Fibroblast of skin of left biceps (primary cell): Measurements from ENCODE around the gene SPNS2.

ENCODE experiments used
- DNase-seq, 2 experiments: peaks; one replicate each; pipeline ENCODE4 v3.0.0-alpha.2; 2013; ENCODE audit warnings: low read depth in 2 of 2

The SPNS2 gene

DNA sequence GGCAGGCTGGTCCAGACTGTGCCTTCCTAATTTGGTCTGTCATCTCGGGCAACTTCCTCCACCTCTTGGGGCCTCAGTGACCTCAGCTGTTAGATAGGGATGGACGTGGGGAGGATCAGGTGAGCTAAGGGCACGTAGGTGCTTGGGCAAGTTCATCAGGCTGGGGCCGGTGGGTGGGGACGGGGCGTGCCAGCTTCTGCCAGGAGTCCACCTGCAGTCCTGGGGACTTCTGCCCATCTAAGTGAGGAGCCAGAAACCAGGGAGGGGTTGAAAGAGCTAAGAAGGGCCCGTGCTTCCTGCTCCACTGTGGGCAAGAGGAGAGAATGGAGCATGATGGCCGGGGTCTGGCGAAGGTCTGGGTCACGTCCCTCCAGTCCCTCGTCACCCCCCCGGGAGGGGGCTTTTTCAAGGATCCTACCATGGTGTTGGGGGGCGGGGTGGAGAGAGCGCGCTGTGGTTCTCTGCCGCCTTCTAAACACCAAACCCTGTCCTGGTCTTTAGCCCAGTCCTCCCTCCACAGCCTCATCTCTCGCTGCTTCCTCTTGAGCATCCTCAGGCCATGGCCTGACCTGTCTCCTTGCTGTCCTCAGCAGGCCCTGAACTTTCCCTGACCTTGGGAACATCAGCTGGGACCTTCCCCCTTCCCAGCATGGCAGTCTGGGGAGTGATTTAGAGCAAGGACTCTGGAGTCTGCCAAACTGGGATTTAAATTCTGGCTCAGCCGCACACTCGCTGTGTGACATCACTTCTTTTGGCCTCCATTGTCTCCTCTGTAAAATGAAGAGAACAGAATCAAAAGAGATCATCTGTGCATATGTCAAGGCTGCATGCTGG lies 21.6 kb downstream of the SPNS2 start:
- DNase-seq, result no peak

GRCh38 chr17:4520894-4521600 lies 22.4 kb downstream of the SPNS2 start:
- DNase-seq, result peak in 1 of 2 experiments; percentile 8

- DNase-seq, result no peak
Observed at GRCh38 chr17:4522661-4523060, 24.0 kb downstream of the SPNS2 start.

- no peak for DNase-seq
Observed at GRCh38 chr17:4523946-4524345, 25.3 kb downstream of the SPNS2 start.

- DNase-seq, result no peak
Observed at GRCh38 chr17:4525691-4526397, 27.2 kb downstream of the SPNS2 start.

- DNase-seq, result no peak
Observed at GRCh38 chr17:4527134-4527533, 28.5 kb downstream of the SPNS2 start.

DNA sequence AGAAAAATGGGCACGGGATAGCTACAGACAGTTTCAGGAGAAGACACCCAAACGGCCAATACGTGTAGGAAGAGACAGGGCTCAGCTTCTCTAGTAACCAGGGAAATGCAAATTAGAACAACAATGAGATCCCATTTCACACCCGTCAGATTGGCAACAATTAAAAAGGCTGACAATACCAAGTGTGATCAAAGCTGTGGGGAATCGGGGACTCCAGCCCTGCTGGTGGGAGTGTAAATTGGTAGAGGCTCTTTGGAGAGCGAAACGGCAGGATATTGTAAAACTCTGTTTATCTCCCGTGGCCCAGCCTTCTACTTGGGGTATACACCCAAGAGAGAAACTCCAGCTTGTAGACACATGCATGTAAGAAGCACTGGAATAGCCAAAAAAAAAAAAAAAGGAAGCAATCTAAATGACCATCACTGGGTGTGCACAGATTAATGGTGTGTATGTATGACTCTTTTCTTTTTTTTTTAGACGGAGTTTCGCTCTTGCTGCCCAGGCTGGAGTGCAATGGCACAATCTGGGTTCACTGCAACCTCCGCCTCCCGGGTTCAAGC lies 29.0 kb downstream of the SPNS2 start:
- no peak for DNase-seq

GRCh38 chr17:4529533-4530152 lies 31.0 kb downstream of the SPNS2 start:
- DNase-seq, result no peak

- DNase-seq, result no peak
Observed at GRCh38 chr17:4530799-4531730, 32.4 kb downstream of the SPNS2 start.

- no peak for DNase-seq
Observed at GRCh38 chr17:4531988-4532736, 33.5 kb downstream of the SPNS2 start.

DNA sequence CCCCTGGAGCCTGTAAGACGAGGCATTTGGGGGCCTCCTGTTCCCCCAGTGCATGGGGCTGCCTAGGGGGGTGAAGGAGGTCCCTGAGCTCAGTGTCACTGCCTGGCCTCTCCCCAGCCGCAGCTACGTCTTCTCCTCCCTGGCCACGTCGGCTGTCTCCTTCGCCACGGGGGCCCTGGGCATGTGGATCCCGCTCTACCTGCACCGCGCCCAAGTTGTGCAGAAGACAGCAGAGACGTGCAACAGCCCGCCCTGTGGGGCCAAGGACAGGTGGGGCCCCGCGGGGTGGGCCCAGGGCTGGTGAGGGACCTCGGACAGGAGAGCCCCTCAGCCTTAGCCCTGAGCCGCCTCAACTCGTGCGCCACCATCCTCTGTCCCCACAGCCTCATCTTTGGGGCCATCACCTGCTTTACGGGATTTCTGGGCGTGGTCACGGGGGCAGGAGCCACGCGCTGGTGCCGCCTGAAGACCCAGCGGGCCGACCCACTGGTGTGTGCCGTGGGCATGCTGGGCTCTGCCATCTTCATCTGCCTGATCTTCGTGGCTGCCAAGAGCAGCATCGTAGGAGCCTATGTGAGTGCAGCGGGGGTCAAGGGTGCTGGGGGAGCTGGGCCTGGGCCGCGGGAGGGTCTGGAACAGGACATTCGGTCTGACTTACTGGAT lies 34.3 kb downstream of the SPNS2 start:
- DNase-seq, result no peak

- DNase-seq, result no peak
Observed at GRCh38 chr17:4533523-4534504, 35.1 kb downstream of the SPNS2 start.

- no peak for DNase-seq
Observed at GRCh38 chr17:4534515-4534914, 35.8 kb downstream of the SPNS2 start.

DNA sequence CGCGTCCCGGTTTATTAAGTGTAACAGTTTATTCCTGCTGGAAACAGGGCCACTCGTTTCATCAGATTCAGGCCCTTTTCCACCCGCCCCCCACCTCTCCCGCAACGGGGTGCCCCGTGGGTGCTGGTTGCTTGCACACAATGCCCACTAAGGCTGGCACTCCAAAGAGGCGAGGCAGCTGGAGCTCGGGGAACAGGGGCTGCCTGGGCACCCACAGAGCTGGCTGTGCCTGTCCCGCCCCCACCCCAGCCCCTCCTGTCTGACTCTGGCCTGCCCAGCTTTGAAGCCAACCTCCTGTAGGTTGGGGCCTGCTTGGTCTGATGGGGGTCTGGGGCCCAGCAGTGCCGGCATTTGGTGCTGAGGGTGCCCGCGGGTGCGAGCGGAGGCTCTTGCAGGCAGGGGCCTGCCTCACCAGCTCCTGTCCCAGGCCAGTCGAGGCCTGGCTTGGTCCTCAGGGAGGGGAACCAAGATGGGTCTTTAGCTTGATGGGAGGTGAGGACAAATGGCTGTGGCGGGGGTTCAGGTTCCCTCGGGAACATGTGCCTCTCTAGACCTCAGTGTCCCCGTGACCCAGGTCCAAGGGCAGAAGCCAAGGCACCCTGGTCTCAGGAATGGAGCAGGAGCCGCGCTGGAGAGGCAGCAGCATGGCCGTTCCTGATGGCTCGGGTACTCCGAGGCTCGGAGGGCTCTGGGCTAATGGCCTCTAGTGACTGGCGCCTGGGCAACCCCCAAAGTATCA lies 36.4 kb downstream of the SPNS2 start:
- DNase-seq, result no peak

DNA sequence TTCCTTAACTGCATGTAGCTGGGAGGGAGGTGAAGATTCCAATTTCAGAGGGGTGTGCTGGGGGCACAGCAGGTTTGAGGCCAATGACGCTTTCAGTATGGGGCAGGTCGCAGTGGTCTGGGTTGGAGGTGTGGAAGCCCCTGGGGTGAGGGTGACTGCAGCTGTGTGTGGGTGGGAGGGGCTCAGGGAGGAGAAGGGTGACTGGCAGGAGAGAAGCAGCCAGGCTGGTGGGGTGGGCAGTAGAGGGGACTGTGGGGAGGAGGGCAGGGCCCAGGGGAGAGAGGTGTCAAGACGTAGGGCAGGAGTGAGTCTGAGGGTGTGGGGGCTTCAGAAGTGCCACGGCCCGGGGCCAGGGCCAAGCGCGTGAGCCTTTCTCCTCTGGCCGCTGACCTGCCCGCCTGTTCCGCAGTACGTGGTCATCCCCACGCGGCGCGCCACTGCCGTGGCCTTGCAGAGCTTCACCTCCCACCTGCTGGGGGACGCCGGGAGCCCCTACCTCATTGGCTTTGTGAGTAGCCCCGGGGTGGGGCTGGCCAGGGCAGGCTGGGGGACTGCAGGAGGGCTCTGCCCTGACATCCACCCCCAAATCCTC lies 37.1 kb downstream of the SPNS2 start:
- DNase-seq, result no peak

GRCh38 chr17:4536259-4536741 lies 37.6 kb downstream of the SPNS2 start:
- DNase-seq, result no peak
